ENCODE measurements around the gene FOXN3.
A peak's percentile ranks its signal among the peaks of the same experiment; 100 is the strongest.

Gene FOXN3, protein sequence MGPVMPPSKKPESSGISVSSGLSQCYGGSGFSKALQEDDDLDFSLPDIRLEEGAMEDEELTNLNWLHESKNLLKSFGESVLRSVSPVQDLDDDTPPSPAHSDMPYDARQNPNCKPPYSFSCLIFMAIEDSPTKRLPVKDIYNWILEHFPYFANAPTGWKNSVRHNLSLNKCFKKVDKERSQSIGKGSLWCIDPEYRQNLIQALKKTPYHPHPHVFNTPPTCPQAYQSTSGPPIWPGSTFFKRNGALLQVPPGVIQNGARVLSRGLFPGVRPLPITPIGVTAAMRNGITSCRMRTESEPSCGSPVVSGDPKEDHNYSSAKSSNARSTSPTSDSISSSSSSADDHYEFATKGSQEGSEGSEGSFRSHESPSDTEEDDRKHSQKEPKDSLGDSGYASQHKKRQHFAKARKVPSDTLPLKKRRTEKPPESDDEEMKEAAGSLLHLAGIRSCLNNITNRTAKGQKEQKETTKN

GRCh38 chr14:89417091-89417464, at the start of gene FOXN3:
TSS of gene FOXN3 (minus strand) at chr14:89417233. CDS start at chr14:89412476, 4,757 bp downstream.
- peak; percentile 92 for DNase-seq

GRCh38 chr14:89466484-89466883, 49.5 kb upstream of the FOXN3 start:
- no peak for DNase-seq

- DNase-seq: no peak
These were observed 48.8 kb upstream of the FOXN3 start for GRCh38 chr14:89465876-89466275.

DNA sequence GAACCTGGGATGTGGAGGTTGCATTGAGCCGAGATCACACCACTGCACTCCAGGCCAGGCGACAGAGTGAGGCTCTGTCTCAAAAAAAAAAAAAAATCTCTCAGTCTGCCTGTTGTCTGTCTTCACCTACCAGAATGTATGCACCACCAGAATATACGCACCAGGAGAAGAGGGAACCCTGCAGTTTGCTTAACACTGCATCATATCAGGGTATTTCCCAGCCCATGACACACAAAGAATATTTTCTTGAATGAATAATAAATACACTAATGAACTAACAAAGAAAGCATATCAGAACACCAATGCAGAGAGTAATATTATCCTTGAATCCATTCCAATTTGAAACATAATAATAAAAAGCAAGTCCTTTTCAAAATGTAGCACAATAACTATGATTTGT, 44.2 kb upstream of the FOXN3 start:
- no peak for DNase-seq

DNA sequence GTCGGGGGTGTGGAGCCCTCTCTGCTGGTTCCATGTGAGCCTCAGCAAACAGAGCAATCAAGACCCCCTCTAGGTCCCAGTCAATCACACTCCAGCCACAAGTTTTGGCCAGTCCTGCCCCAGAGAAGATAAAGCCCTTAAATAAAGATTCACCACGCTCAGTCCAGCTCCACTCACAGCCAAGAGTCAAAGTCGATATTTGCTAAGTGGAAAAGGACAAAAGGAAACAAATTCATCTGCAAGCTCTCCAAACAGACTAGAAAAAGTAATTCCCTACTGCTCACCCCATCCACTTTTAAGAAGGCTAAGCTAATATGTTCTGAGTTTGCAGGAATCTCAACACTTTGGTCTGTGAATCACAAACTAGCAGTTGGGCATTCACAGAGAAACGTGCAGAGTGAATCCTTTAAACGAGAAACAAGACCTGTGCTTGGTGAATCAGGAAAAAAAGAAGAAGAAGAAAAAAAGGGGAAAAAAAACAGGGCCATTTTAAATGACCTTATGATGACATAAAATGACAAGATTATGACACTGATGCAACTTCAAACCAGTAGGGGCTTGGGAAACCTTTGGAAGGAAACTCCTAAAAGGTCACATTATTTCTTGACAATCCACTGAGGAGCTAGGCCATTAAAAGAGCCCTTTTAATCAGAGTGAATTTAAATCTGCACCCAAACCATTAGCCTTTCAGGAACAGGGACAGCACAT, 41.8 kb upstream of the FOXN3 start:
- DNase-seq: no peak

- DNase-seq: no peak
These were observed 40.0 kb upstream of the FOXN3 start for GRCh38 chr14:89457007-89457406.

DNA sequence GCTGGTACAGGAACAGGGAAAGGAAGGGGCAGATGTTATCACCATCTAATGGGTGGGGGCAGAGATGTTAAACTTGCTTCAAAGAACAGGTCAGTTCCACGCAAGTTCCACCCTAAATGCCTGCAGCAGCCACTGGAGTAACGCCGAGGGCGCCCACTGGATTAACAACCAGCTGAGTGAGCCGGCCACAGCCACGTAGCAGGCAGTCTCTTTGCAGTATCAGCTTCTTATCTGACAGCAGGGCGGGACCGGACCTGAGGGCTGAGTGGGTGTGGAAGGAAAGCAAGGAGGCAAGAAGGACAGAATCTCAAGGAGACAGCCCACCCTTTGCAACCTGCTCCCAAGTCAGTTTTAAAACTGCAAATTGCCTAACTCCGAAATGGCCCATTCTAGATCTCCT, 38.4 kb upstream of the FOXN3 start:
- no peak for DNase-seq

- DNase-seq: no peak
These were observed 38.0 kb upstream of the FOXN3 start for GRCh38 chr14:89454996-89455395.

- no peak for DNase-seq
These were observed 35.2 kb upstream of the FOXN3 start for GRCh38 chr14:89452281-89452680.

DNA sequence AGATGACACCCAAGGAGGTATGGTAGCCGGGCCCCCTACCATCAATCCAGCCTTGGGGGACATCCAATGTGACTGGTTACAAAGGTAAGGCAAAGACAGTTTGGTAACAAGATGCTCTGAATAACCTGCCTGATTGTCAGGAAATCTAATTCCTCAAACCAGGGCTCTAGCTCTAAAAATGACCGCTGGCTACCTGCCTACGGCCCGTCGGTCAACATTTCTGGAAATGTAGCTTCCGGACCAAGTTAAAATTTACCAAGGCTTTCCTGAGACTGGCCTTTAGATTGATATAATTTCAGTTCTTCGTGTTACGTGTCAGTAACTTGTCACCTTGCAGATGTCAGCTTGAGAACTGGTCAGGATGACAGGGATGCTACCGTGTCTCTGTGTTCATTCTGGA, 34.2 kb upstream of the FOXN3 start:
- DNase-seq: no peak

- no peak for DNase-seq
These were observed 30.3 kb upstream of the FOXN3 start for GRCh38 chr14:89447182-89447944.

DNA sequence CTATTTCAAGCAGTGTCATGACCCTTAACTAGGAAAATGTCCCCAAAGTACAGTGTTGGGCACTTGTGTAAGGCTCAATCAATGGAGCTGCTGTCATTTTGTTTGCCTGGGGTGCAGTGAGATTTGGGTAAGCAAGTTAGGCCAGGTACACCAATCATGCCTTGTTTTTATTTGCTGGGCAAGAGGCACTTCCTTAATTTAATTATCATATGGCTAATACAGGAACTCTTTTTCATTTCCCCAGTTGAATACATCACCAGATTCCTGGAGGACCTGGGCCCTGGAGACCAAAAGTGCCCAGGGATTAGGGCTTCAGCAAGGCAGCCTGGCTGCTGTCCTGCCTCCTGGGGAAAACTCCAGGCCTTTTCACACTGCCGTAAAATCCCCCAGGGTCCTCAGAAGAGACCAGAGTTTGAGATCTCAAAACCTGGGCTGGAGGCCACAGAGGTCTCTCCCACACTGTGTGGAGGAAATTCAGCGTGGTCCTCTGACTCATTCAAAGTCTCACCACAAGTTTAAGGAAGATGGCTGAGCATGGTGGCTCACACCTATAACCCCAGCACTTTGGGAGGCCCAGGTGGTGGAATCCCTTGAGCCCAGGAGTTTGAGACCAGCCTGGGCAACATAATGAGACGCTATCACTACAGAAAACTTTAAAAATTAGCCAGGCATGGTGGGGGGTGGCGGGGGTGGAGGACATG, 28.4 kb upstream of the FOXN3 start:
- peak; percentile 36 for DNase-seq

GRCh38 chr14:89444516-89445125, 27.6 kb upstream of the FOXN3 start:
- peak; percentile 44 for DNase-seq

DNA sequence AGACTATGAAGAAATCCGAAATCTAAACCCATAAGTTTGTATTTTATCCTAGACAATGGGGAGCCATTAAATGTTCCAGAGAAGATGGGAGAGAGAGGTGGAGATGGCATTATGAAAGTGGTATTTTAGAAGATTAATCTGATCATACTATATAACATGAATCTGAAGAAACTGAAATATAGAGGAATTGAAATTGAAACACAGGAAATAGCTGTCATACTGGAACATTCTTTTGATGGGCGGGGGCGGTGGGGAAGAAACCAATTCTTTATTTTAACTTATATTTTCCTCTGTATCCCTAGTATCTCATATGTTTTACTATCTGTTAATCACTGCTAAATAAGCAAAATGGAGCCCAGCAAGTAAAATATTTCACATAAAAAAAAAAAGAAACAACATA, 27.0 kb upstream of the FOXN3 start:
- peak; percentile 34 for DNase-seq

DNA sequence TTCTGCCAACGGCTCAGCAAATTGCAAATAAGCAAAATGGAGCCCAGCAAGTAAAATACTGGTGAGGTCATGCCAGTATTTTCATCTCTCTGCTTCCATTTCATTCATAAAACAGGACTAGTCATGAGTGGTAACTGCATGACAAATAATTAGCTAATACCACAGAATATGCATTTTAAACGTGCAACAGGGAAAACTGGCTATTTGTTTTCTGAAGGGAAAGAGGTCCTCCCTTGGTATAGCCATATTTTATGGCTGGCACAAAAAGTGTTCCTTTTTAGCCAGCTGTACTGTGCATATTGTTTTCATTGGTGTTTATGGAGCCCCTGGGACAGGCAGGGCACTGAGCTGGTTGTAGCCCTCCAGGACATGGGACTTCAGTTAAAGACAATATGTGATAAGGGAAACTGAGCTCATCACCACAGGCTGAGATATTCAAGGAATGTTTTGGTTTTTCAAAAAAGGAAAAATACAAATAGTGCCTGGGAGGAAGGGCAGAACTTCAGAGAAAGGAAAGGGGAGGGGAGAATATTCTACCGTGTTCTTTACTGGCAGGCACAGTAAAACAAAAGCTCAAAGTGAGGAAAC, 26.1 kb upstream of the FOXN3 start:
- peak; percentile 62 for DNase-seq

GRCh38 chr14:89442280-89442679, 25.2 kb upstream of the FOXN3 start:
- no peak for DNase-seq

- DNase-seq: no peak
These were observed 24.2 kb upstream of the FOXN3 start for GRCh38 chr14:89440986-89441909.

DNA sequence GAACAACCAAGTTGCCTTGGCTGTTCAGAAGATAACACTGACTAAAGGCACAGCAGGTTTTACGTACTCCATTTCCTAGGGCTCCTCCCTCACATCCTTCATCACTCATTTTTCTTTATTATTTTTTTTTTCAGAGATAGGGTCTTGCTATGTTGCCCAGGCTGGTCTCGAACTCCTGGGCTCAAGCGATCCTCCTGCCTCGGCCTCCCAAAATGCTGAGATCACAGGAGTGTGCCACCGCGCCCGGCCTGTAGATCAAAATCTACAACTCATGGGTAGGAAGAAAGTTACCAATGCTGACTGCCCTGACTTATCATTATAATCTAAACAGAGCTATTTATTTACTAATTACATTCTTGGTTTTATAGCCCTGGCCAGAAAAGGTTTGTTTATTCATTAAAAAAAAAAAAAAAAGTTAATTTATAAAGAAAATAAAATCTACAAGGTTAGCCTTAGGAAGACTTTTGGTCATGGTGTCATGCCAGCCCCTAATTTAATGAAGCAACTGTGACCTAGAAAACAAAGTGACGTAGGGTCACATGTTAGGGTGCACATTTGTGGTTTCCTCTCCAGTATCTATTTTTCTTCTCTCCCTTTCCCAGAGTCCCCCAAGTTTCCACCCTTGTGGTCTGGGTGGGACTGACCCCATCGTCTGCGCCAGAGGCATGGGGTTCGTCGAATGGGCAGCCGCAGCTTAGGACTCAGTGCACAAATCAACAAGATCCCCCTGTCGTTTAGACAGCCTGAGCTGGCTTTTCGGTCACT, 19.0 kb upstream of the FOXN3 start:
- DNase-seq: no peak

DNA sequence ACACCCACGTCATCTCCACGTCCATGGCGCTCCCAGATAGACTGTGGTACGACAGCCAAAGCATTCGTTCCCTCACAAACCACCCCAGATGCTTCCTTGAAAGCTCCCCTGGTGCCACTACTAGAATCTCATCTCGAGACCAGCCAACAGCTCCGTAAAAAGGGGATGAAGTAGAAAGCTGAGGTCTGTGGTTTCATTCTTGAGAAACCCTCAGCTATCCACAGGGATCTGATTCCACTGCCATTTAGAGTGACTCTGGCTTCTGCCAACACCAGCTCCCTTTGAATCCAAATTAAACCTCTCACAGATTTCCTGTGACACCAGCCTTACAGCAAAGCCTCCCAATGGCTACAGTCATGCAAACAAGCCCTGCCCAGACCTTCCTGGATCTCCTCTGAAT, 18.5 kb upstream of the FOXN3 start:
- no peak for DNase-seq

DNA sequence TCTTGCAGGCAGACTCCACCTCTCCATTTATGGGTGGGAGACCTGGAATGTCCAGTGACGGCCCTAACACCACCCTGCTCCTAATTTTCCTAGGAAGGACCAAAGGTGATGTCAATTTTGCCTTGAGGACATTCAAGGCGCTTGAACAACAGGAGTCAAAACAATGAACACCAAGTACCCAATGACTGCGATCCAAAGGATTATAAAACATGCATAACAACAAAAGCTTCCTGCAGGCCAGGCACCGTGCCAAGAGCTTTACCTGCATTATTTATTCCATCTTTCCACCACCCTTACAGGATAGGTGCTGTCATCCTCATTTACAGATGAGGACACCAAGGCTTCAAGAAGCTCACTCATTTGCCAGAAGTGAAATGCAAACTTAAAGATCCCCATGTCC, 15.2 kb upstream of the FOXN3 start:
- DNase-seq: no peak

All from fibroblast of skin of right biceps (primary cell).